Measurements from ENCODE around the gene XRRA1.
"Not testable (repeated sequence)": the region's sequence is repeated elsewhere in the genome, so short reads cannot be mapped to it uniquely, and the experiment has no call there.

Gene XRRA1

DNA sequence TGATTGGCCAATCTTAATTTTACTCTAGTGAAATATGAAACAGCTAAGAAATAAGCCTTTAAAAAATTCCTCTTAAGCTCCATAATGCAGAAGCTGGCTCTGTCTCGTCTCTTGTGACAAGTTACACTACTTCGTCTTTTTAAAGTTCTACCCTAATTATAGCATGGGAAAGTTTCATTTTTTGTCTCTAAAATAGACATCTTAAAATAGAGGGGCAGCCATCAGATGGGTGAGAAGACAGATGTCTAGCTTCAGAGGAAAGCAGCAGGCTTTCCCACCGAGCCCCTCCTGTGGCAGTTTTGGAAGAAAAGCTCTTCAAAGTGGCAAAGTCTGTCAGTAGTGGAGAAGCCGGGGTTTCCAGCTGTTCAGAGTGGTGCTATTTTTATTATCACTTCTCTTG lies 39.5 kb downstream of the XRRA1 start:
- TF ChIP-seq CTCF (conservative IDR thresholded peaks at IDR 0.05; ENCODE audit: control insufficient read depth, insufficient read depth, low read depth, low read length): no peak
- no peak for DNase-seq (ENCODE audit: low read depth)
- H3K4me3 ChIP-seq (ENCODE audit: control insufficient read depth, low read depth, low read length): no peak overlapping the region

DNA sequence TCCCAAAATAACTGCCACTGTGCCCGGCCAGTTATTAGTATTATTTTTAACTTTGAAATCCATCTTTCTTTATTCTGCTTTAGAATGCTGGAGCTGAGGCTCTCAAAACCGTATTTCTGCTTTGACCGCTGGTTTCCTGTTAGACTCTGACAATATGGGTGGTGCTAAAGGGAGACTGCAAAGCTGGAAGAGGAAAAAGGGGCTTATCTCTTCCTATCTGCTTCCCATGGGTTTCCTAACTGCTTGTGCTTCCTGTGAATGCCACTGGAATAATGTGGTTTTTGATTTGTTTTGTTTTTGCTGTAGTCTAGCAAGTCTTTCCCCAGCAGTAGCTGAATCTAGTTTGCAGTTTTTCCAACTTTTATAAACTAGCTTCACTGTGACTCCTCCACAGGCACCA lies 43.6 kb downstream of the XRRA1 start:
- TF ChIP-seq CTCF (conservative IDR thresholded peaks at IDR 0.05; ENCODE audit: control insufficient read depth, insufficient read depth, low read depth, low read length): no peak
- no peak for DNase-seq (ENCODE audit: low read depth)
- H3K4me3 ChIP-seq (ENCODE audit: control insufficient read depth, low read depth, low read length): no peak overlapping the region

- H3K4me3 ChIP-seq (ENCODE audit: control insufficient read depth, low read depth, low read length): no peak overlapping the region
- no peak for TF ChIP-seq CTCF (conservative IDR thresholded peaks at IDR 0.05; ENCODE audit: control insufficient read depth, insufficient read depth, low read depth, low read length)
Observed at GRCh38 chr11:74902342-74902741, 46.5 kb downstream of the XRRA1 start.

GRCh38 chr11:74896311-74896710 lies 52.6 kb downstream of the XRRA1 start:
- TF ChIP-seq CTCF (conservative IDR thresholded peaks at IDR 0.05; ENCODE audit: control insufficient read depth, insufficient read depth, low read depth, low read length): no peak
- no peak overlapping the region for H3K4me3 ChIP-seq (ENCODE audit: control insufficient read depth, low read depth, low read length)
- no peak for DNase-seq (ENCODE audit: low read depth)

More at GRCh38 chr11:74902342-74902741, 46.5 kb downstream of the XRRA1 start:
- DNase-seq (ENCODE audit: low read depth): no peak

- no peak for TF ChIP-seq CTCF (conservative IDR thresholded peaks at IDR 0.05; ENCODE audit: control insufficient read depth, insufficient read depth, low read depth, low read length)
- no peak for DNase-seq (ENCODE audit: low read depth)
- no peak overlapping the region for H3K4me3 ChIP-seq (ENCODE audit: control insufficient read depth, low read depth, low read length)
Observed at GRCh38 chr11:74895340-74896116, 53.4 kb downstream of the XRRA1 start.

GRCh38 chr11:74893015-74893414 lies 55.9 kb downstream of the XRRA1 start:
- not testable (repeated sequence) for DNase-seq (ENCODE audit: low read depth); H3K4me3 ChIP-seq (ENCODE audit: control insufficient read depth, low read depth, low read length)

GRCh38 chr11:74877132-74877531 lies 71.8 kb downstream of the XRRA1 start:
- peak; percentile 64 for TF ChIP-seq CTCF (conservative IDR thresholded peaks at IDR 0.05; ENCODE audit: control insufficient read depth, insufficient read depth, low read depth, low read length)
- peak; percentile 35 for DNase-seq (ENCODE audit: low read depth)
- no peak overlapping the region for H3K4me3 ChIP-seq (ENCODE audit: control insufficient read depth, low read depth, low read length)

Data from fibroblast of mammary gland (primary cell).